Dendritic cell treated with granulocyte-macrophage colony-stimulating factor and Interleukin-4, amounts not matched to agents 40 ng/mL and 50 ng/mL, for 4 days (primary cell): ENCODE results near the gene CPB2.

Experiments
- H3K27ac Mint-ChIP-seq: one replicate; pipeline ENCODE4 v1.8.0; 2022; ENCODE audit warnings: mild to moderate bottlenecking, mixed read lengths
- H3K27me3 Mint-ChIP-seq: one replicate; pipeline ENCODE4 v1.8.0; 2022; ENCODE audit warnings: mild to moderate bottlenecking, mixed read lengths
- H3K36me3 Mint-ChIP-seq: one replicate; pipeline ENCODE4 v1.8.0; 2022; ENCODE audit warnings: low read depth, mixed read lengths
- H3K4me1 Mint-ChIP-seq: one replicate; pipeline ENCODE4 v1.8.0; 2022; ENCODE audit warnings: low read depth, mixed read lengths
- H3K4me3 Mint-ChIP-seq: one replicate; pipeline ENCODE4 v1.8.0; 2022; ENCODE audit warnings: mild to moderate bottlenecking, moderate library complexity, mixed read lengths
- H3K9me3 Mint-ChIP-seq: one replicate; pipeline ENCODE4 v1.8.0; 2022; ENCODE audit warnings: mixed read lengths
- intact Hi-C: fragments of 100-400 bp; cut with micrococcal nuclease; formaldehyde crosslinking; loops from one replicate; pipeline ENCODE4 v1.15.0; 2022

The CPB2 gene

GRCh38 chr13:46071590-46072249 lies 33.1 kb downstream of the CPB2 start:
- Mint-ChIP-seq H3K36me3 (no peaks in the 10 kb centered on the region), H3K4me3 (no peak overlapping the region), H3K27ac (no peak overlapping the region), H3K4me1 (peaks cover under 1% of the 10 kb centered on the region), H3K27me3 (peaks cover 1% of the 10 kb centered on the region), H3K9me3 (no peaks in the 10 kb centered on the region)
- intact Hi-C loops: no loop called here

GRCh38 chr13:46063292-46063691 lies 41.5 kb downstream of the CPB2 start:
- no peak overlapping the region for H3K4me3 Mint-ChIP-seq
- H3K36me3 Mint-ChIP-seq: no peaks in the 10 kb centered on the region
- no peaks in the 10 kb centered on the region for H3K9me3 Mint-ChIP-seq
- H3K27me3 Mint-ChIP-seq: no peaks in the 10 kb centered on the region
- no peaks in the 10 kb centered on the region for H3K4me1 Mint-ChIP-seq
- intact Hi-C loops: no loop called here
- H3K27ac Mint-ChIP-seq: no peak overlapping the region

GRCh38 chr13:46062185-46062584 lies 42.6 kb downstream of the CPB2 start:
- Mint-ChIP-seq H3K4me3 (no peak overlapping the region), H3K9me3 (no peaks in the 10 kb centered on the region), H3K27me3 (no peaks in the 10 kb centered on the region), H3K36me3 (no peaks in the 10 kb centered on the region), H3K27ac (no peak overlapping the region), H3K4me1 (no peaks in the 10 kb centered on the region)
- intact Hi-C loops: no loop called here

- peaks cover 3% of the 10 kb centered on the region for H3K27me3 Mint-ChIP-seq
Observed at GRCh38 chr13:46059405-46059804, 45.4 kb downstream of the CPB2 start.

GRCh38 chr13:46058268-46058667 lies 46.6 kb downstream of the CPB2 start:
- Mint-ChIP-seq H3K4me1 (no peaks in the 10 kb centered on the region), H3K27ac (no peak overlapping the region), H3K9me3 (no peaks in the 10 kb centered on the region), H3K36me3 (no peaks in the 10 kb centered on the region), H3K27me3 (peaks cover 5% of the 10 kb centered on the region), H3K4me3 (no peak overlapping the region)
- intact Hi-C loops: no loop called here

More at GRCh38 chr13:46059405-46059804, 45.4 kb downstream of the CPB2 start:
- Mint-ChIP-seq H3K4me3 (no peak overlapping the region), H3K27ac (no peak overlapping the region), H3K36me3 (no peaks in the 10 kb centered on the region), H3K9me3 (no peaks in the 10 kb centered on the region), H3K4me1 (no peaks in the 10 kb centered on the region)
- intact Hi-C loops: no loop called here

GRCh38 chr13:46057256-46058015 lies 47.4 kb downstream of the CPB2 start:
- Mint-ChIP-seq H3K27ac (no peak overlapping the region), H3K36me3 (peaks cover 2% of the 10 kb centered on the region), H3K4me3 (no peak overlapping the region), H3K9me3 (no peaks in the 10 kb centered on the region), H3K27me3 (peaks cover 5% of the 10 kb centered on the region), H3K4me1 (no peaks in the 10 kb centered on the region)
- intact Hi-C loops: no loop called here

GRCh38 chr13:46053162-46054012 lies 51.4 kb downstream of the CPB2 start:
- intact Hi-C loops: loop anchor here (5.0 kb wide), 2 partner anchors 59 to 74 kb away; no protein-coding TSS in a partner anchor
- Mint-ChIP-seq H3K9me3 (no peaks in the 10 kb centered on the region), H3K27me3 (peaks cover 5% of the 10 kb centered on the region), H3K4me1 (peaks cover 6% of the 10 kb centered on the region), H3K36me3 (peaks cover 14% of the 10 kb centered on the region), H3K27ac (peak overlapping the region; percentile 94), H3K4me3 (peak overlapping the region; percentile 99)

GRCh38 chr13:46052319-46053161 lies 52.3 kb downstream of the CPB2 start, which contains the start of gene ZC3H13:
ZC3H13 (minus strand) TSS chr13:46052746; CDS start chr13:46045507, 7,239 bp downstream.
- Mint-ChIP-seq H3K27ac (peak within 1 kb of the TSS; percentile 94), H3K27me3 (peaks cover 5% of the 10 kb centered on the region), H3K4me1 (peaks cover 11% of the 10 kb centered on the region), H3K9me3 (no peaks in the 10 kb centered on the region), H3K36me3 (peaks cover 20% of the 10 kb centered on the region), H3K4me3 (peak within 1 kb of the TSS; percentile 99)
- intact Hi-C loops: loop anchor here (5.0 kb wide), 2 partner anchors 60 to 75 kb away; no protein-coding TSS in a partner anchor

- Mint-ChIP-seq H3K4me1 (peaks cover 11% of the 10 kb centered on the region), H3K4me3 (peak overlapping the region; percentile 99), H3K36me3 (peaks cover 20% of the 10 kb centered on the region), H3K9me3 (no peaks in the 10 kb centered on the region), H3K27ac (peak overlapping the region; percentile 94), H3K27me3 (peaks cover 5% of the 10 kb centered on the region)
- intact Hi-C loops: loop anchor here (5.0 kb wide), 2 partner anchors 60 to 75 kb away; no protein-coding TSS in a partner anchor
Observed at GRCh38 chr13:46051968-46052318, 52.9 kb downstream of the CPB2 start.

- H3K4me3 Mint-ChIP-seq: no peak overlapping the region
- no peaks in the 10 kb centered on the region for H3K9me3 Mint-ChIP-seq
- H3K36me3 Mint-ChIP-seq: peaks cover 20% of the 10 kb centered on the region
- intact Hi-C loops: loop anchor here (5.0 kb wide), 2 partner anchors 62 to 77 kb away; no protein-coding TSS in a partner anchor
- no peak overlapping the region for H3K27ac Mint-ChIP-seq
- peaks cover 3% of the 10 kb centered on the region for H3K27me3 Mint-ChIP-seq
- peaks cover 11% of the 10 kb centered on the region for H3K4me1 Mint-ChIP-seq
Observed at GRCh38 chr13:46050771-46051170, 54.1 kb downstream of the CPB2 start.

- no peaks in the 10 kb centered on the region for H3K9me3 Mint-ChIP-seq
- no peak overlapping the region for H3K4me3 Mint-ChIP-seq
- peaks cover 5% of the 10 kb centered on the region for H3K4me1 Mint-ChIP-seq
- intact Hi-C loops: no loop called here
- no peak overlapping the region for H3K27ac Mint-ChIP-seq
- H3K27me3 Mint-ChIP-seq: no peaks in the 10 kb centered on the region
- peaks cover 35% of the 10 kb centered on the region for H3K36me3 Mint-ChIP-seq
Observed at GRCh38 chr13:46045424-46045823, 59.4 kb downstream of the CPB2 start.

- no peaks in the 10 kb centered on the region for H3K9me3 Mint-ChIP-seq
- H3K27ac Mint-ChIP-seq: no peak overlapping the region
- H3K36me3 Mint-ChIP-seq: peaks cover 38% of the 10 kb centered on the region
- peaks cover 5% of the 10 kb centered on the region for H3K4me1 Mint-ChIP-seq
- intact Hi-C loops: no loop called here
- H3K4me3 Mint-ChIP-seq: no peak overlapping the region
- no peaks in the 10 kb centered on the region for H3K27me3 Mint-ChIP-seq
Observed at GRCh38 chr13:46043647-46044046, 61.2 kb downstream of the CPB2 start.

GRCh38 chr13:46041419-46041839 lies 63.4 kb downstream of the CPB2 start:
- Mint-ChIP-seq H3K36me3 (peaks cover 51% of the 10 kb centered on the region), H3K4me1 (no peaks in the 10 kb centered on the region), H3K27ac (no peak overlapping the region), H3K27me3 (no peaks in the 10 kb centered on the region), H3K9me3 (no peaks in the 10 kb centered on the region), H3K4me3 (no peak overlapping the region)
- intact Hi-C loops: no loop called here
